ENCODE measurements around the gene FES.

The FES gene

DNA sequence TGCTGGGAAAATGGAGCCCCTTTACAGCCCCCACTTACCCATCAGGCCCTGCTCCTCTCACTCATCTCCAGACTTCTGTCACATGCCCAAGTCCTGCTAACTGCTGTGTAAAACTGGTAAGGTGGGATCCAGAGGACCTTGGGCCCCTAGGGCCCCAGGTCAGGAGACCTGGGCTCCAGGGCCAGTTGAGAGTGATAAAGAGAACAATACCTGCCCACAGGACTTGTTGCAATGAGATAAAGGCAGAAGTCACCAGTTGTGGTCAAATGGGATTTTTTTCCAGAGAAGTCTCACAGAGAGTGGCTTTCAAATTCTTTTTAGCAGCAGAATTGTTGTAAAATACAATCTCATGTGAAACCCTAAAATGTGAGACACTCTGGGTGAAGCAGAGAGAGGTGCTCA lies 15.2 kb upstream of the FES start:
- no peaks in the 10 kb centered on the region for H3K36me3 Mint-ChIP-seq (ENCODE audit: low read depth)
- H3K27me3 Mint-ChIP-seq (ENCODE audit: low read depth, poor library complexity): peaks cover 3% of the 10 kb centered on the region
- TF ChIP-seq, protein P1, sequence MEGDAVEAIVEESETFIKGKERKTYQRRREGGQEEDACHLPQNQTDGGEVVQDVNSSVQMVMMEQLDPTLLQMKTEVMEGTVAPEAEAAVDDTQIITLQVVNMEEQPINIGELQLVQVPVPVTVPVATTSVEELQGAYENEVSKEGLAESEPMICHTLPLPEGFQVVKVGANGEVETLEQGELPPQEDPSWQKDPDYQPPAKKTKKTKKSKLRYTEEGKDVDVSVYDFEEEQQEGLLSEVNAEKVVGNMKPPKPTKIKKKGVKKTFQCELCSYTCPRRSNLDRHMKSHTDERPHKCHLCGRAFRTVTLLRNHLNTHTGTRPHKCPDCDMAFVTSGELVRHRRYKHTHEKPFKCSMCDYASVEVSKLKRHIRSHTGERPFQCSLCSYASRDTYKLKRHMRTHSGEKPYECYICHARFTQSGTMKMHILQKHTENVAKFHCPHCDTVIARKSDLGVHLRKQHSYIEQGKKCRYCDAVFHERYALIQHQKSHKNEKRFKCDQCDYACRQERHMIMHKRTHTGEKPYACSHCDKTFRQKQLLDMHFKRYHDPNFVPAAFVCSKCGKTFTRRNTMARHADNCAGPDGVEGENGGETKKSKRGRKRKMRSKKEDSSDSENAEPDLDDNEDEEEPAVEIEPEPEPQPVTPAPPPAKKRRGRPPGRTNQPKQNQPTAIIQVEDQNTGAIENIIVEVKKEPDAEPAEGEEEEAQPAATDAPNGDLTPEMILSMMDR (IDR thresholded peaks at IDR 0.05): no peak
- DNase-seq: no peak
- no peak overlapping the region for H3K27ac Mint-ChIP-seq
- H3K9me3 Mint-ChIP-seq: no peaks in the 10 kb centered on the region
- peak overlapping the region; percentile 87 for H3K4me3 Mint-ChIP-seq
- peaks cover 76% of the 10 kb centered on the region for H3K4me1 Mint-ChIP-seq

DNA sequence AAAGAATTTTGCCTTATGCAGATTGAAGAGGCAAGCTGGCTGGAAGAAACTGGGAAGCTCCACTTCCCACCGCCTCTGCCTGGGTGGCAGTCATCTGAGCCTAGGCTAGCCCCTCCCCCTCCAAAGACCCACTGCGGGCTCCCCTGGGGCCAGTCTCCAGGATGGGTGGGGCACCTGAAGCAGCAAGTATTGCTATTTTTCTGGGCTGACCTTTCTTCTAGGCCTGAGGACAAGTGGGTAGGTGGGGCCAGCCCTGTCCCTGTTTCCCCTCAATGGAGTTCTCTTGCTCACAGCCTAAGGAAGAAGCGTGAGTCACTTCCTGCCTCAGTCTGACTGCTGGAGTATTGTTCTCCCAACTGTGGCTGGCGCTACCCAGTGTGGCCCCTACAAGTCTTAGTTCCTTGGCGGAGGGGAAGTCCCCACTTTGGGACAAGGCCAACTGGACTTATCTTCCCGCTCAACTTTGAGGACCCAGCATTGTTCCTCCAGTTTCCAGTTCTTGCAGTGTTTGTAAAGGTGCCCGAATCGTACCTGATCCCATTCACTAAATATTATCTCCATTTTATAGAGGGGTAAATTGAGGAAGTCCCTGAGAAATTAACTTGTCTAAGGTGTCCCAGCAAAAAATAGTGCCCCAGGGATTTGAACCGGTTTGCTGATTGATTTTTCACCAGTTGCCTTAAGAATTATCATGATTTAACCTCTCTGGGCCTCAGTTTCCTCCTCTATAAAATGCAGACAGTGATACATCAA lies 14.5 kb upstream of the FES start:
- Mint-ChIP-seq H3K27me3 (ENCODE audit: low read depth, poor library complexity) (peaks cover 3% of the 10 kb centered on the region), H3K27ac (no peak overlapping the region), H3K9me3 (no peaks in the 10 kb centered on the region), H3K4me1 (peaks cover 82% of the 10 kb centered on the region), H3K4me3 (peak overlapping the region; percentile 87), H3K36me3 (ENCODE audit: low read depth) (no peaks in the 10 kb centered on the region)
- DNase-seq: peak; percentile 60
- TF ChIP-seq, protein P1 (IDR thresholded peaks at IDR 0.05): no peak

DNA sequence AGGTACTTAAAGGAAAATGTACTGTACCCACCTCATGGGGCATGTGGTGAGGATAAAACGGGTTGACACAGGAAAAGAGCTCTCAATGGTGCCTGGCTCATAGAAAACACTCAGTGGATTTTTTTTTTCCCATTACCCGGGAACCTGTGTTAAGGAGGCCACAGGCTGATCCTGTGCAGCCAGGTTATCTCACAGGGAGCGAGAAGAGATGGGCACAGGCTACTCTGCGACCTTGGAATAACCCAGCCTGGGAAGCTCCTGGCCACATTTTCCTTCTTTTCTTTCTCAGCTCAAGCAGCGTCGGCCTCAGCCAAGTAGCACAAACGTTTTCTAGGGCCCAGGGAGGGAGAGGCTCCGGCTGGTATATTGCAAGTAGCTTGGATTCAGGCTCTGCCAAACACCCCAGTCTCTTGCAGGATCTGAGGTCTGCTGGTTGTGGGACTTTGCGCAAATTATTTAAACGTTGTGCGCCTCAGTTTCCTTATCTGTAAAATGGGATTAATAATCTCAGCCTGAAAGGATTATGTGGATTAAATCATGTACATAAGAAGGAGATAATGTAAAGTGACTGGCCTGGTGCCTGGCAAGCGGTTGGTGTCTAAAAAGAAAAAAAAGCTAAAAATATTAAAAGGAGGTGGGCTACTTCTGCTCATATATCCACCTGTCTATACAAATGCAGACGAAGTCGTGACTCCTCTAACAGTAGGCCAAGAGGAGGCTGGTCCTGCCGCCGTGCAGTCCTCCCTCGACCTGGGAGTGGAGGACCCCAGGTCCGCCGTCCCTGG lies 13.8 kb upstream of the FES start:
- H3K9me3 Mint-ChIP-seq: no peaks in the 10 kb centered on the region
- TF ChIP-seq, protein P1 (IDR thresholded peaks at IDR 0.05): no peak
- DNase-seq: no peak
- H3K27ac Mint-ChIP-seq: no peak overlapping the region
- peaks cover 86% of the 10 kb centered on the region for H3K4me1 Mint-ChIP-seq
- peaks cover 3% of the 10 kb centered on the region for H3K27me3 Mint-ChIP-seq (ENCODE audit: low read depth, poor library complexity)
- no peaks in the 10 kb centered on the region for H3K36me3 Mint-ChIP-seq (ENCODE audit: low read depth)
- H3K4me3 Mint-ChIP-seq: peak overlapping the region; percentile 87

DNA sequence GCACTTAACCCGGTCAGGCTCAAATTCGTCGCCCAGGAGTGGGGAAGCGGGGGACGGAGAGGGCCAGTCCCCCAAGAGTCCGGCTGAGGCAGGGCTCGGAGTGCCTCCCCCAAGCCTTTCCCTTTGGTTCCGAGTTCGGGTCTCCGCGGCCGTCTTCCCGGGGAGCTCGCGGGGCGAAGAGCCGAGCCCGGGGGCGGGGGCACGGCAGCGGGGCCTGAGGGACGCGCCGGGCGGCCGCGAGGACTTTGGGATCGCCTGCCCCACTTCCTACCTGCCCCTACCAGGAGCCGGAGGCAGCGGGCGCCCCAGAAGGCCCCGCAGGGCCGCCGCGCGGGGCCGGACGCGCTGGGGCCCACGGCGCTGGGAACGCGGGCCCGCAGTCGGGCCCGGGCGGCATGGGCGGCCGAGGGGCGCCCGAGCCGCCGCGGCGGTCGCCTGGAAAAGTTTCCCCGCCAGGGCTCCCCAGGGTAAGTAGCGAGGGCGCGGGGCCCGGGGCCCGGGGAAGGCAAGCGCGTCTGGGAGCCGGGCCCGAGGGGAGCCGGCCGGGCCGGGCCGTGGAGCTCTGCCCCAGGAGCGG lies 13.1 kb upstream of the FES start:
- Mint-ChIP-seq H3K4me3 (peak overlapping the region; percentile 87), H3K27me3 (ENCODE audit: low read depth, poor library complexity) (peaks cover 3% of the 10 kb centered on the region), H3K27ac (no peak overlapping the region), H3K4me1 (peaks cover 79% of the 10 kb centered on the region), H3K9me3 (no peaks in the 10 kb centered on the region), H3K36me3 (ENCODE audit: low read depth) (no peaks in the 10 kb centered on the region)
- TF ChIP-seq, protein P1 (IDR thresholded peaks at IDR 0.05): no peak
- peak; percentile 50 for DNase-seq

DNA sequence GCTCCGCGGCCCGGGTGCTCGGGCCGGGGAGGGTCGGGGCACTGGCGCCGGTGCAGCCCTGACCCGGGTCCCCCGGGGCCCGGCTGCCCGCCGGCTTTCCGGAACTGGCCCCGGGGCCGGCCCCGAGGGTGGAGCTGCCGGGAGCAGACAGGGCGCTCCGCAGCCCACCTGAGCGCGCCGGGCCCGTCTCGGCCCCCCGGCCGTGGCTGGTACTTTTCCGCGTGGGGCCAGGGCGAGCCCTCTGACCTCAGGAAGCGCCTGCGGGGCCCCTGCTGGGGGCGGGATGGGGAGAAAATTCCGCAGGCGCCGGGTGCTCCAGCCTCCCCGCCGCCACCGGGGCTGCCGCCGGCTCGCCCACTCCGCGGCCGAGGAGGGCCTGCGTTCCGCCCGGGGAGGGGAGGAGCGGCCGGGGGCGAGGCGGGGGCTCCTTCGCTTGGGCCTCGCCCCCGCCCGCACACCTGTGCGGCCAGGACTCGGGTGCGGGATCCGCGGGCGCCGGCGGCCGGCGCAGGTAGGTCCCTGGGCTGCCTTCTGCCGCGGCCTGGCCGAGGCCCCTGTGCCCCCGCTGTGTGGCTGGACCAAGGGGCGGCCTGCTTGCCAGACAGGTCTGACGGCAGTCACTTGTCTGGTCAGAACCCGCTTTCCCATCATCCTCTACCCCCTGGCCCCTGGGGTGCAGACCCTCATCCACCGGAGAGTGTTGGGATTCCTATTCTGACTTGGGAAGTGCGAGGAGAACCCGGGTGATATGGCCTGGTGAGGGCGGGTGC lies 12.4 kb upstream of the FES start:
- TF ChIP-seq, protein P1 (IDR thresholded peaks at IDR 0.05): no peak
- DNase-seq: peak; percentile 48
- Mint-ChIP-seq H3K4me1 (peaks cover 72% of the 10 kb centered on the region), H3K9me3 (no peaks in the 10 kb centered on the region), H3K36me3 (ENCODE audit: low read depth) (peaks cover 4% of the 10 kb centered on the region), H3K27ac (peak overlapping the region; percentile 80), H3K4me3 (peak overlapping the region; percentile 82), H3K27me3 (ENCODE audit: low read depth, poor library complexity) (peaks cover 3% of the 10 kb centered on the region)
